ENCODE data around the gene PTPN14. TPM values are rescaled to one million over a fixed set of nuclear protein-coding genes. Genes with fewer than 3 reads are reported as not detected.
"Not testable (repeated sequence)": the region's sequence is repeated elsewhere in the genome, so short reads cannot be mapped to it uniquely, and the experiment has no call there.

PTPN14 gene
- total RNA-seq, 1 donor from 2014 or later: 46.9 TPM

DNA sequence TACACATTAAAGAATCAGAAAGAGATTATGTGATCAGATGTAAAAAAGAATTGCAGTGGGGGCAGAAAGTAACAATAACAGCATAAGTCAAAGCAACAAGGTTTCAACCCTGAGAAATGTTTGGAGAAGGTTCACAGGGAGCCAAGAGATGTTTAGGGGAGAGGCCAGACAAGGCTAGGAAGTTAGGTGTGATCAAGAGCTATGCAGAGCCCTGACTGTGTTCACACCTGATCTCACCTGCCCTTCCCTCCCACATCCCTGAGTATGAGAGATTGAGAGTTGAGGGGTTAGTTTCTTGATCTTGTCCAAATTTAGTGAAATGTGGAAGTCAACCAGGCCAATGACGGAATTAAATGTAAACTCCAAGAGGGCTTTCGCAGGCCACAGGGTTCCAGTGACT lies 10.2 kb downstream of the PTPN14 start:
- DNase-seq: no peak

DNA sequence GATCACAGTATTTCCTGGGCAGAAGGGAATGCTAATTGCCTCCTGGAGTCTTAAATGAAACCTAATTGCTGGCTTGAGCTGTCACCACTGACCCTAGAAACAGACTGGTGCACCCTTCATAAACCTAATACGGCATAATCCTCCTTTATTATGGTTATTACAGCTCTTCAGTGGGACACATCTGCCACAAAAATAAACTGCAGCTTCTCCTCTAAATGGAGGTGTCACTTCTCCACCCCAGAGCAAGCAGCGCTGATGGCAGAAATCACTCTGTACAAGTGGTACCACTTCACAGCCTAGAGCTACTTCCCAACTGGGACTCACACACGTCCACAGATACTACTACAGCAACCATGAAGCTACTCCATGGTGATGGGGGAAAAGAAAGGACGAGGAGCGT lies 11.1 kb downstream of the PTPN14 start:
- DNase-seq: no peak

DNA sequence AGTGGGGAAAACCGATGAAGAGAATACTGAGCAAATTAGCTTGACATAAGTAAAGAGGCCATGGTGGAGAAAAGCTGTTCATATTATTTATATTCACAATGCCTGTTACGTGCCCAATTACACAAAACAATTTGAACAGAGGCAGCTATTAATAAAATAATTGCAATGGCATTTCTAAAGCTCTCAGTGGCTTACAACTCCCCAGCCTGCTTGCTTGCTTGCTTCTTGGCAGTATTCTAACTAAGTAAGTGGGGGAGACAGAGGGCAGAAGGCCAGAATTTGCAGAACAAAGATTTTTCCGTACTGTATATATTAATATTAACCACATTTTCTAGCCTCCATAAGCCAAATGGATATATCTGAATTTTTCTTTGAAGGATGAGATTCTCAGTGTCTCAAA lies 12.9 kb downstream of the PTPN14 start:
- DNase-seq: peak; percentile 25

DNA sequence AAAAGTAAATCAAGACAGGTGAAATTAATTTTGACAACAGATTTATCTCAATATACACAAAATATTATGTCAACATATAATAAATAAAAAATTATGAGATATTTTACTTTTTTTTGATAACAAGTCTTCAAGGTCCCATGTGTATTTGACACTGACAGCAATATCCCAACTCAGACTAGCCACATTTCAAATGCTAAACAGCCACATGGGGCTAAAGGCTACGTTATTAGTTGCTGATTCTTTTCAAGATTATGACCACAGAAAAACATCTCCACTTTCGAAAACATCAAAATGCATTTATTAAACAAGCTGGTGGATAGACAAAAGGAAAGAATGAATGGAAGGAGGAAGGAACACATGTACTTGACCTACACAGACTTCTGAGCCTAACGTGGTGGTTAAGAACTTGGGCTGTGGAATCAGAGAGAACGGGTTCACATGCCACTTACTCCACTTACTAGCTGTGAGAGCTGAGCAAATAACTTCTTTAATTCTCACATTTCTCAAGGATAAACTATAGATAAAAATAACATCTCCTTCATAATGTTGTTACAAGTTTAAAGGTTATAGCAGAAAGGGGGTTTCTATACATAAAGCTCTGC lies 13.4 kb downstream of the PTPN14 start:
- DNase-seq: no peak

DNA sequence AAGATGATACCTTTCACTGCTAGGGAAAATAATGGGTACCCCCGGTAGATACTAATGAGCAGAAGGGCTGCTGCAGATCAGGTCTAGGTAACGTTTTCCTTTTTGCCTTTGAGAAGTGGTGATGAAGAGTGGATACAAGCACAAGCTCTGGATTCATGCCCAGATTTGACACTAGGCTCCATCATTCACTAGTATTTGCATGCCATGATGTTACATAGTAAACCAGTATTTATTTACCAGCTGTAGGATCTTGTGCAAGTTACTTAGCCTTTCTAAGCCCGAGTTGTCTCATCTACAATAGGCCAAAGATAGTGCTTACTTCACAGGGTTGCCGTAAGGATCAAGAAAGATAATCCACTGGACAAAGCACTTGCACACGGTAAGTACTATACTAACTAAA lies 14.2 kb downstream of the PTPN14 start:
- DNase-seq: no peak

DNA sequence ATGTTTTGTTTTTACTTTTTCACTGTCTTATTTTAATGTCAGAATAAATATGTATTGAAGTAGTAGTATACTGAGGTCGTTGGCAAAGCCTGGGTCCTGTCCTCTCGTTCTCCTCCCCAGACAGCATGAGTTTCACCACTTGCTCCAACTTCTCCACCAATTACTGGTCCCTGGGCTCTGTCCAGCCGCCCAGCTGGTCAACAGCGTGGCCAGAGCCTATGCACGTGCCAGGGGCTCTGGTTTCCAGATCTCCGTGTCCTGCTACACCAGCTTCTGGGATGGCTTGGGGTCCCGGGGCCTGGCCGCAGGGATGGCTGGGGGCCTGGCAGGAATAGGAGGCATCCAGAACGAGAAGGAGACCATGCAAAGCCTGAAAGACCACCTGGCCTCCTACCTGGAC lies 19.3 kb downstream of the PTPN14 start:
- no peak for DNase-seq

DNA sequence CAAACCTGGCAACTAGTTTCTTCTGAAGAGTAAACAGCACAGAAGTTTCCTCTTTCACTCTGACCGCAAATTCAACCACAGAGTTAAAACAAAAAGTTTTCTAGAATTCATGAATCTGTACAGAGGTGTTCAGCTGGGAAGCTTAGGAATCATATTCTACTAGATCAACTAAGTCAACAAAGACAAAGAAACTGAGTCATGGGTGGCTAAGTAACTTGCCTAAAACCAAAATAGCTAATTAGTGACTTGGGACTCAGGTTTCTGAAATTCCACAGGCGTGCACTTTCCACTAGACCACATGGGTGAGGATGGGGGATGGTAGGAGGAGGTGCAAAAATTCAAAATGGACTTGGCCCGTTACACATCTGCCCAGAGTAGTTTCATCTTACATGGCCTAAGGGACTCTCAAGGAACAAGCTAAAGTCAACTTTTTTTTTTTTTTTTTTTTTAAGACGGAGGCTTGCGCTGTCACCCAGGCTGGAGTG lies 25.8 kb downstream of the PTPN14 start:
- DNase-seq: no peak

DNA sequence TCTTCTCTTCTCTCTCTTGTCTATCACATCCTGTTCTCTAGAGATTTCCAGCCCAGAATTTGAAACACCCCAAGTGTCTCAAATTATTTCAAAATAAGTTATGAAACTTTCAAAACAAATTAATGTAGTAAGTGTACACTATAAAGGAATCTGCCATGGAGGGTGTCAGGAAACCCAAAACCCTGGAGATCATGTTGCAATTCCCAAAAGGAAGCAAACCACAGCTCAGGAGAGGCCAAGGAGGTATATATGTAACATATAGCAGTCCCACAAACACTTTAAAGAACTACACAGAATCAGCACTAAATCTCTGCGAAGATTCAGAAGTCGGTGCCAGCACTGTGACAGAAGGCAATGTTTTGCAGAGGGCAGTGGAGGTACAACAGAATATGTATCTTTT lies 26.6 kb downstream of the PTPN14 start:
- no peak for DNase-seq

DNA sequence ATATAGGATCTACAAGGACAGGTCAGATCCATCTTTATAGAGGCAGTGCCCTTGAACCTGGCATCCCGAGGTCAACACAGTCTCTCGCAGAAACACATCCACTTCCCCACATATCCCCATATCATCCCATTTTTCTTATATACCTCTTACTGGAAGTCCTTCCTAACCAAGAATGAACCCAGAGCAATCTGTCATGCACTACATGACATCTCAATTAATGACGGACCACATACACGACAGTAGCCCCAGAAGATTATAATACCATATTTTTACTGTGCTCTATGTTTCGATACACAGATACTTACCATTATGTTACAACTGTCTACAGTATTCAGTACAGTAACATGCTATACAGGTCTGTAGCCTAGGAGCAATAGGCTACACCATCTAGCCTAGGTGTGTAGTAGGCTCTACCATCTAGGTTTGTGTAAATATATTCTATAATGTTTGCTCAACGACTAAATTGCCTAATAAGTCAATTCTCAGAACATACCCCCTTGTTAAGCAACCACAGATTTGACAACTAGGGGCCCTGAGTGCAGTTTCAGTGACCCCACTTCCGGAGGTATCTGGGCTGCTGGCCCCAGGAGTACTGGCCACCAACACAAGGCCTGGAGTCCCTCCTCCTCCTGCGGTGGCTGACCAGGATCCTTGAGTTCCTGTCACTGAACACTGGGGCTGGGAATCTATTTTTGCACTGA lies 28.1 kb downstream of the PTPN14 start:
- no peak for DNase-seq

DNA sequence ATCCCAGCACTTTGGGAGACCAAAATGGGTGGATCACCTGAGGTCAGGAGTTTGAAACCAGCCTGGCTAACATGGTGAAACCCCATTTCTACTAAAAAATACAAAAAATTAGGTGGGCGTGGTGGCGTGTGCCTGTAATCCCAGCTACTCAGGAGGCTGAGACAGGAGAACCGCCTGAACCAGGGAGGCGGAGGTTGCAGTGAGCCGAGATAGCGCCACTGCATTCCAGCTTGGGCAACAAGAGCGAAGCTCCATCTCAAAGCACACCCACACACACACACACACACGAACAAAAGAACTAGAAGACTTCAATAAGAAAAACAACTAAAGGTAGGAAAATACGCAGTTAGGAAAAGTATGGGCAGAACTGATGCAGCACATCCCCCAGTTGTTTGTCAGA lies 29.9 kb downstream of the PTPN14 start:
- DNase-seq: not testable (repeated sequence)

DNA sequence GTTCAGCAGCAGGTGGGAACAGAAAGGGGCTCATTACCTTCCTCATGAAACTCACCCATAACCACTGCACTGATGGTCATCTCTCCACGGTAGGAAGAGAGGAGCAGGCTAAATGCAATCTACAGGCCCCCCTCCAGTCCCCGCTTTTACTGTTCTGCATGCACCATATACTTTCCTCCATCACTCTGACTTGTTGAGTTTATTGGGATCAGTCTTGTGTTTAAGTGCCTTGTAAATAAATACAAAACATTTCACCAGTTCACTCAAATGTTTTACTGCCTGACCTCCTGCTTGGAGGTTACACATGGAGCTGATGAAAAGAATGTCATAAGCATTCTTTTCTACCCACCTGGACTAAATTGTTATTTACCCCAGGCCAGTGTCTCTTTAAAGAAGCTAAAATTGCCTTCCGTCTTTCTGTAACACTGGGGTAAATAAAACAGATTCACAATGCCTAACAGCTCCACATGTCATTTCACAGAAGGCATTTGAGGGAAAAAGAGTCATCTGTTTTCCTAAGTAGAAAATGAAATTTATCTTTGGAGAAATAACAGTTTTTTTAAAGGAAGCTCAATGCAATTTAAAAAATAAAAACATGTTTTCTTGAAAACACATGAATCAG lies 30.7 kb downstream of the PTPN14 start:
- DNase-seq: no peak

DNA sequence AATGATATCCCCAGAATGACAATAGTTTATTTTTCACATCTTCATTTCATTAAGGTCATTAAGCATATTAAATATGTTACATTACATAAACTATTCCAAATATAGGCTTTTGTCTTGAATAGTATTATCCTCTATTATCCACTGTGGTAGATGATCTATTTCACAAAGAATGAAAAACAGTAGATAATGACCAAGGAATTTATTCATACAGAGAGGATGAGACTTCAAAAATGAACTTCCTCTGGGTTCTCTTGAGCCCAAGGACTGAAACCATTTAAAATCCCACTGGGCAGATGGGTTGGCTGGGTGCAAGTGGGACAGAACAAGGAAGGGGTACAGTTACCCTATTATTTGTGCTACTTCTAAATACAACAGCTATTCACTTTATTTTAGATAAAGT lies 33.0 kb downstream of the PTPN14 start:
- no peak for DNase-seq

DNA sequence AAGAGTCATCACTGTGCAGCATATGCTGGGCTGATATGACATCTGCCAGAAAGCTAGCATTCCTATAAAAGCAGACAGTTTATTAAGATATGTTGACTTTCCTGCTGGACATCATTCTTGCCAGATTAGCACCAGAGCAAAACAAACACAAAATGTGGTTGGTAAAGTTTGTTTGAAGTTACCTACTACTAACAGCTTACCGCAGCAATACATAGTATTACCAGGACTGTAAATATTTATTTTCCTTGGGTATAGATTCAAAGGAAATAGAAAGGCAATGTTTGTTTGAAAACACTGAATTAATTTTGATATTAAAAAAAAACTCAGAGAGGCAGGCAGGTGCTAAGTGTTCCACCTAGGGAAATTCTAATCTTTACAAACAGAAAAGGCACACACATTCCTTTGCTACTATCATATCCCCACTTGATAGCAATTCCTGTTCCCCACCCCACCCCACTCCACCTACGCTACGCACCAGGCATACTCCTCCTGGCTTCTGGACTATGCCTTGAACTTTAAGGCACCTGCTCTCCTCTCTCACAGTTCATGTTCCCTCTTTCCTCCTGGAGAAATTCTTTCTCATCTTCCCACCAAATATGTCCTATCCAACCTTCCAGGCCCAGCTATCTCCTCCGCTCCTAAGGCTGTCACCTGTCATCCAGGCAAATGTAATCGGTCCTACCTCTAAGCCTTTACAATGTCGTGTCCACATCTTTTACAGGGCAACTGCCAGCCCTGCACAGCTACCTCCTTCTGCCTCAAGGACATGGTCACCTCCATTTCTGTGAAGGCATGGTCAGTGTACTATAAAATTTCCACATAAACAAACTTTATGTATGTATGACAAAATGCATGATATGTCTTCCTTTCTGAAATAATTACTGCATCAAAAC lies 34.7 kb downstream of the PTPN14 start:
- DNase-seq: no peak

DNA sequence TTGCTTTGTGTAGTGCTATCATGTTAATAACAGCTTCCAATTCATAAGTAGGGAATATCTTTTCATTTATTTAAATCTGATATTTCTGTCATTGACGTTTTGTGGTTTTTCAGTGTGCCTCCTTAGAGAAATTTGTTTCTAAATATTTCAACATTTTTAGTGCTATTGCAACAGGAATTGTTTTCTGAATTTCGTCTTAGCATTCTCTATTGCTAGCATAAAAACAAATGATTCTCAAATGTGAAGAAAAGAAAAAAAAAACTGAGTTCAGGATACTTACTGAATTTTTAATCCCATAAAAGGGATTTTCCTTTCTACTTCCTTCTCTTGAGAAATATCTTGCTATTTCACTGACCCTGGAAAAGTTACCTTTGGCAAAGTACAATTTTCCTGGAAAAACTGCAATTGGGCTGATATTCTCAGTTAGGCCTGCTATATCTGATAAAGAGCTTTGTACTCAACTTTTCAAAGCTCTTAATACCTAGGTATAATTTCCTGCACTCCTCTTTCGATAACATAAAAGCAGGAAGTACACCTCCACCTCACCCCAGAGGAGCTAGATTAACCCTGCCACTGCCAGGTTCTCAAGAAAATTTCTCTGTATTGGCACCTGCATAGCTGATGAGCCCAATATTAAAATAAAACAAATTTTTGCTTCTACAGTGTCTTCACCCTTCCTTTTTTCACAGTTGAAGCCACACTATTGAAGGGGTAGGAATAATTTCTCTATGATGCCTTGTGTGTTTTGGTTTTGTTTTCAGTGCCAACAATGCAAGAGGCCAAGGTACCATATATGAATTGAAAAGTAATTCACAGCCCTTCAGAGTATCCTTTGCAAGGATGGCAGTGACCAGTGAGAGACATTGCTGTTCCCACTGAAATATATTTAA lies 35.6 kb downstream of the PTPN14 start:
- DNase-seq: no peak

DNA sequence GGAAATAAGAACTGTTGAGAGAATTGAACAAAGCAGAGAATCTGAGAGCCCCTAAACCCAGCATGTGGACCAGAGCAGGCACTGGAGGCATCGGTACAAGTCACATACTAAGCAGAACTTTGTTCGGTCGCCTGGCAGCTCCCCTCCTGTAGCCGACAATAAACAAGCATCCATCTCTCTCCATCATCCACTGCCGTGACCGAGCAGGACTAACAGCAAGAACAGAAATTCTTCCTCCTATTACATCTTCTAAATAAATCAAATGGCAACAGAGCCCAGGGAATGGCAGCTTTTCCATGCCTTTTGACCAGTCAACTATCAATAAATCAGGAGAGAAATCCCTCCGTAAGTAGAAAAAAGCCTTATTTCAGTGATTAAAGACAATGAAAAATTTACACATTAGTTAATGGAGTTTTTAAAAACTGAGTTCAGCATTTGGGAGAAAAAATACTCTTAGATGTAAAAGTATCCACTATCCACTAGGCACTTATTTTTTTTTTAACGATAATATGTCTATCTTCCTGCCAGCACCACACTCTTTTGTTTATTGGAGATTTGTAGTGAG lies 36.5 kb downstream of the PTPN14 start:
- DNase-seq: no peak

DNA sequence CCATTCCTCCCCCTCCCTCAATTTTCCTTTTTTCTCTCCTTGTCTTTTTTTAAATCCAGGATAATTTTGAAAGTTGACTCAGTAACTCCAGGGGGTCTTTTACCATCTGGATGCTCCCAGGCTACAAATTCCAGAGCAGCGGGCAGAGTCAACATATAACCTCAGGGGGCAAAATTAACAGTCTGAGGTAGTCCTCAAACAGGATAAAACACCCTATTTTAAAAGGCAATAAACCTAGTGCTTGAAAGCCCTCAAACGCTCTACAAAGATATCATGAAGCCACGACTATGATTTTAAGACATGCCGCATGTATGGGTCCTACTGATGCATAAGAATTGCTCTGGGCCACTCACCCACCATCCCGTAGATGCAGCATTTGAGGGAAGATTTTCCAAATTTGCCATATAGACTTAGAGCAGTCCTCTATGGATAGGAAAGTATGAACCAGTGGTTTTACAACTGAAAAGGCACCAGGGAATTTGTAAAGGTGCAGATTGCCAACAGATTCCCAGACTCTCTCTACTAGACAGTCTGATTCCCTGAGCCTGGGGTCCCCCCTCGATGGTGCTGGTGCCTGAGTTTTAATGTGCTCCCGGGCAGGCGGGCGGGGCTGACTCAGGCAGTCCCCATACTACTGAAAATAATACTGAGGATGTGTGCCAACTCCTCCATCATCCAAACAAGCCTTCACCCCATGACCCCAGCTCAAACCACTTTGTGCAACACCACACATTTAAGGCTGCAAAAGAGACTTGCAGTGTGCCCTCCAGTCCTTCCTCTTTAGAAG lies 37.2 kb downstream of the PTPN14 start:
- no peak for DNase-seq

DNA sequence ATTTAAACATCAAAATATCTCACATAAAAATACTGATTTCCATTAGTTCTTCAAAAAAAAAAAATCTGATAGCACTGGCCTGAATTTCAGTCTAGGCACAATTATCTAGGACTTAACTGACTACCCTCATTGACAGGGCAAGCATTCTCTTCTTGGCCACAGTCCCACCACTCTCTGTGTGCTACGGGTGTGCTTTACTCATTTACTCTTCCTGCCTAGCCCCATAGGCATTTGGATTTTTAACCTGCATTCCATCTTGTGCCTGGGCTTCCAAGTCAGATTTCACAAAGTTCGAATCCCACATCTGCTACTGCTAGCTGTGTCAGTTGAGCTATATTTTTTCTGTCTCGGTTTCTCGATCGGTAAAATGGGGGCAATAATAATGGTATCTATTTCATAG lies 38.0 kb downstream of the PTPN14 start:
- DNase-seq: no peak

DNA sequence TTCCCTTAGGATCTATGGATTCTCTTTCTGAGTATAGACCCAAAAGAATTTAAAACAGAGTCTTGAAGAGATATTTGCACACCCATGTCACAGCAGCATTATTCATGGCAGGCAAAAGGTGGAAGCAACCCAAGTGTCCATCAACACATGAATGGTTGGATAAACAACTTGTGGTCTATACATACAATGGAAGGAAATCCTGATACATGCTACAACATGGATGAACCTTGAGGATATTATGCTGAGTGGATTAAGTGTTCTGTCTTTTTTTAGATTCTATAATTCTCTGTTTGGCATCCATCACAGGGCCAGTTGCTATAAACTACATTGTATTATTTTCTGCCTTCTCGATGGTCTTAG lies 39.8 kb downstream of the PTPN14 start:
- no peak for DNase-seq

DNA sequence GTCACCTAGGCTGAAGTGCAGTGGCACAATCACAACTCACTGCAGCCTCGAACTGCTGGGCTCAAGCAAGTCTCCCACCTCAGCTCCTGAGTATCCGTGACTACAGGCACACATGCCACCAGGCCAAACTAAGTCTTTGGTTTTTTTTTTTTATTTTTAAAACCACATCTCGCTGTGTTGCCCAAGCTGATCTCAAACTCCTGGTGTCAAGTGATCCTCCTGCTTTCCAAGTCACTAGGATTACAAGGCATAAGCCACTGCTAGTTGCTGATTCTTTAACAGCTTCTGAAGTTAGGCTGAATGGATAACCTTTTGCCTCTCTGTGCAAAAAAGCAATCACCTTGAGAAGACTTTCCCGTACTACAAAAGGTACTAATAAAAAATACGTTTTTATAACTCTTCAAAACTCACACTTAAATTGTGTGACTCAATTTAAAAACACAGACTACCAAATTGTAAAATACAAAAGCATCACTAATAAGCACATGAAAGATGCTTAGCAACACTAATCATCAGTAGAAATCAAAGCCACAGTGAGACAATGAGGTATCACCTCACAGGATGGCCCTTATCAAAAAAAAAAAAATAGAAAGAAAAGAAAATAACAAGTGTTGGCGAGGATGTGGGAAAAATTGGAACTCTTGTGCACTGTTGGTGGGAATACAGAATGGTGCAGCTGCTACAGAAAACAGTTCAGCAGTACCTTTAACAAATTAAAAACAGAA lies 40.3 kb downstream of the PTPN14 start:
- no peak for DNase-seq

DNA sequence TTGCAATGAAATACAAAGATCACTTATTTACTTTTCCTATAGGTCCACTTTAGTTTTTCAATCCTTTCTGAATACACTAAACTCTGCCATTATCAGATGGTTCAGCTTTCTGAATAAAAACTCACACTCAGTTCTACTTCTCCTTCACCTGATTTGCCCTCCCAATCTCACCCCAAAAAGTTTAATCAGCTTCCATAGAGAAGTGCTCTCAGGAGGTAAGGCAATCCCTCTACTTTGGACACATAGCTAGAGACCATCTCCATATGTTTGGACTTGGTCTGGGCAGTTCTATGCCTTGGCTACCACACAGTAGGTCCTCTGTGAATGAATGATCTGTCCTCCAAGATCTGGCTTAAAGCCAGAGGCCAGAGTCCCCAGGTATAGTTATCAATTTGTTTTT lies 40.9 kb downstream of the PTPN14 start:
- DNase-seq: no peak
